ENCODE data around the gene HLA-DRA. TPM values are rescaled to one million over a fixed set of nuclear protein-coding genes. Genes with fewer than 3 reads are reported as not detected.
"Not testable (repeated sequence)": the region's sequence is repeated elsewhere in the genome, so short reads cannot be mapped to it uniquely, and the experiment has no call there.

Gene HLA-DRA
- total RNA-seq, 2 experiments from 2014 or later, result 58.8 to 73.7 TPM

DNA sequence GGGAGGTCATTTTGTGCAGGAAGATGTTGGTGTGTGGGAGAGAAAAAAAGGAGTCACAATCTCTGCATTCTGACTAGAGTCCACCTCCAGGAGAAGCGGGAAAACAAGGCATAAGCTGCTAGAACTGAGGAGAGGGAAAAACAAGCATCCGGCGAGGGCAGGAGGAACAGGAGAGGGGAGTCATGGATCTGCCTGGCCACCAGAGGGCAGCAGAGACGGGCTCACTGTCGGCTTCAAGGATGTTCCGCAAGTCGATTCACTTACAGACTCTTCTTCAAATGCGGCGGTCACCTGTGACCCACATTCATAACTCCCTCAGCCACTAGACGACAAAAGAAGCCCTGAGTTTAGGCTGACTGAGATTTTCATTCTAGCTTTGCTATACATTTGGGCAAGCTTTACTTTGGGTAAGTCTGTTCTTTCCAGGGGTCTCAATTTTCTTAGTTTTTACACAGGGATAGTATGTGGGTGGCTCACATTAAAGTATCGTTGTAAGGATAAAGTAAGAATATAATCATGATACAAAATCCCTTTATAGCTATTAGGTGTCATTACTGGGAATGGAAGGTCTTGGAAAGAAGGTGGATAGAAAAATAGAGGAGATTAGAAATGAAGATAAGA lies 26.1 kb upstream of the HLA-DRA start:
- peaks cover 48% of the 10 kb centered on the region for H3K27me3 Mint-ChIP-seq
- POLR2A ChIA-PET, result no interaction called here
- H3K4me3 Mint-ChIP-seq, result no peak overlapping the region
- H3K27ac Mint-ChIP-seq, result no peak overlapping the region
- no peaks in the 10 kb centered on the region for H3K36me3 Mint-ChIP-seq (ENCODE audit: low read depth)
- peaks cover 6% of the 10 kb centered on the region for H3K4me1 Mint-ChIP-seq
- DNase-seq, result peak; percentile 87
- no peaks in the 10 kb centered on the region for H3K9me3 Mint-ChIP-seq
- CTCF ChIA-PET, result interaction anchor here (0.6 to 3.0 kb wide), 15 partner anchors 11 to 408 kb away, joined by 3 to 10 read pairs (median 3); no protein-coding TSS in a partner anchor

GRCh38 chr6:32415521-32416019 lies 24.1 kb upstream of the HLA-DRA start:
- Mint-ChIP-seq H3K27ac (no peak overlapping the region), H3K36me3 (ENCODE audit: low read depth) (no peaks in the 10 kb centered on the region), H3K27me3 (peaks cover 56% of the 10 kb centered on the region), H3K4me1 (peaks cover 6% of the 10 kb centered on the region), H3K4me3 (no peak overlapping the region), H3K9me3 (no peaks in the 10 kb centered on the region)
- POLR2A ChIA-PET, result no interaction called here
- peak; percentile 81 for DNase-seq
- CTCF ChIA-PET, result interaction anchor here (0.8 to 1.5 kb wide), 4 partner anchors 27 to 422 kb away, joined by 3 to 4 read pairs (median 4); no protein-coding TSS in a partner anchor

- H3K9me3 Mint-ChIP-seq, result no peaks in the 10 kb centered on the region
- ChIA-PET POLR2A (no interaction called here), CTCF (interaction anchor here (1.5 kb wide), 1 partner anchor 370 kb away, joined by 4 read pairs; no protein-coding TSS in a partner anchor)
- H3K36me3 Mint-ChIP-seq (ENCODE audit: low read depth), result no peaks in the 10 kb centered on the region
- no peak overlapping the region for H3K27ac Mint-ChIP-seq
- peaks cover 6% of the 10 kb centered on the region for H3K4me1 Mint-ChIP-seq
- no peak for DNase-seq
- peaks cover 58% of the 10 kb centered on the region for H3K27me3 Mint-ChIP-seq
- no peak overlapping the region for H3K4me3 Mint-ChIP-seq
These were observed 23.7 kb upstream of the HLA-DRA start for GRCh38 chr6:32416036-32416435.

- ChIA-PET CTCF (interaction anchor here (0.5 to 1.3 kb wide), 9 partner anchors 11 to 361 kb away, joined by 3 to 5 read pairs (median 4); no protein-coding TSS in a partner anchor), POLR2A (interaction anchor here (0.6 kb wide), 1 partner anchor 1810 kb away, joined by 3 read pairs; no protein-coding TSS in a partner anchor)
- no peaks in the 10 kb centered on the region for H3K36me3 Mint-ChIP-seq (ENCODE audit: low read depth)
- H3K27me3 Mint-ChIP-seq, result peaks cover 34% of the 10 kb centered on the region
- no peaks in the 10 kb centered on the region for H3K9me3 Mint-ChIP-seq
- no peak for DNase-seq
- H3K4me3 Mint-ChIP-seq, result no peak overlapping the region
- H3K27ac Mint-ChIP-seq, result no peak overlapping the region
- H3K4me1 Mint-ChIP-seq, result no peaks in the 10 kb centered on the region
These were observed 14.9 kb upstream of the HLA-DRA start for GRCh38 chr6:32424589-32425300.

GRCh38 chr6:32426338-32426737 lies 13.3 kb upstream of the HLA-DRA start:
- H3K36me3 Mint-ChIP-seq (ENCODE audit: low read depth), result no peaks in the 10 kb centered on the region
- no peak overlapping the region for H3K4me3 Mint-ChIP-seq
- ChIA-PET CTCF (no interaction called here), POLR2A (no interaction called here)
- no peak overlapping the region for H3K27ac Mint-ChIP-seq
- no peak for DNase-seq
- H3K9me3 Mint-ChIP-seq, result no peaks in the 10 kb centered on the region
- H3K4me1 Mint-ChIP-seq, result no peaks in the 10 kb centered on the region
- H3K27me3 Mint-ChIP-seq, result peaks cover 25% of the 10 kb centered on the region

DNA sequence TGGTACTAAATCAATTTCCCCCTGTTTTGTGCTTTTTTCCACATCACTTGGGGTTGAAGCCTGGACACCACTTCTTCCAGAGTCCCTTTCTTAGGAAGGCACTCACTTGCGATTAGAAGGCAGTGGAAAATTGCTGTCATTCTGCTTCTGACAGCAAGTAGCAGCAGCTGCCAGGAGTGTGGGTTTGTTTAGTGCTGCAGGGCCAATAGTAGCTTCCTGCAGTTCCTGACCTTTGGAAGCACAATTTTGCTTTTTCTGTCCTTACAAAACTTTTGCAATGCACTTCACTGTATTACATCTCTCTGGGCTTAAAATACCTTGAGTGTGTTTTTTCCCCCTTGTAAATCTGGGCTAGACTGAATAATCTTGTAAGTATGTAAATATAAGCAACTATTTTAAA lies 12.5 kb upstream of the HLA-DRA start:
- no peak overlapping the region for H3K27ac Mint-ChIP-seq
- H3K27me3 Mint-ChIP-seq, result peaks cover 18% of the 10 kb centered on the region
- H3K36me3 Mint-ChIP-seq (ENCODE audit: low read depth), result no peaks in the 10 kb centered on the region
- no peak for DNase-seq
- H3K4me1 Mint-ChIP-seq, result no peaks in the 10 kb centered on the region
- POLR2A ChIA-PET, result no interaction called here
- H3K9me3 Mint-ChIP-seq, result no peaks in the 10 kb centered on the region
- H3K4me3 Mint-ChIP-seq, result no peak overlapping the region
- CTCF ChIA-PET, result no interaction called here

GRCh38 chr6:32427934-32428474 lies 11.7 kb upstream of the HLA-DRA start:
- no peak for DNase-seq
- Mint-ChIP-seq H3K27ac (no peak overlapping the region), H3K27me3 (peaks cover 19% of the 10 kb centered on the region), H3K4me1 (no peaks in the 10 kb centered on the region), H3K36me3 (ENCODE audit: low read depth) (no peaks in the 10 kb centered on the region), H3K4me3 (no peak overlapping the region), H3K9me3 (no peaks in the 10 kb centered on the region)
- ChIA-PET CTCF (no interaction called here), POLR2A (no interaction called here)

DNA sequence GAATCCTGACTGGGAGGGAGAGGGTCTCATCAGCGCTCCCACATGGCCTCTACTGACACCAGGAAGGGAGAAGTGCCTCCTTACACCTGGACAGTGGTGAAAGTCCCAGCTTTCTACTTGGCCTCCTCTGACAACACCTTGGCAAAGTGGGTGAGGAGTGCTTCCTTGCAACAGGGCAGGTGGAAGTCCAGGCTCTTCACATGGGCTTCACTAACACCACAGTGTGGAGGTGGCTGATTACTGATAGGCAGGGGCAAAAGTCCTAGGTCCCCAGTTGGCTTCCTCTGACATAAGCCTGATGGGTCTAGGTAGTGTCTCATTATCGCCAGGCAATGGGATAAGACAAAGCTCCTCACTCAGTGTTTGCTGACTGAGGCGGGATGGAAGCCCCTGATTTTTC lies 9.5 kb upstream of the HLA-DRA start:
- POLR2A ChIA-PET, result no interaction called here
- H3K4me1 Mint-ChIP-seq, result no peaks in the 10 kb centered on the region
- CTCF ChIA-PET, result no interaction called here
- H3K9me3 Mint-ChIP-seq, result no peaks in the 10 kb centered on the region
- H3K4me3 Mint-ChIP-seq, result no peak overlapping the region
- H3K36me3 Mint-ChIP-seq (ENCODE audit: low read depth), result no peaks in the 10 kb centered on the region
- no peak overlapping the region for H3K27ac Mint-ChIP-seq
- no peak for DNase-seq
- H3K27me3 Mint-ChIP-seq, result peaks cover 29% of the 10 kb centered on the region

DNA sequence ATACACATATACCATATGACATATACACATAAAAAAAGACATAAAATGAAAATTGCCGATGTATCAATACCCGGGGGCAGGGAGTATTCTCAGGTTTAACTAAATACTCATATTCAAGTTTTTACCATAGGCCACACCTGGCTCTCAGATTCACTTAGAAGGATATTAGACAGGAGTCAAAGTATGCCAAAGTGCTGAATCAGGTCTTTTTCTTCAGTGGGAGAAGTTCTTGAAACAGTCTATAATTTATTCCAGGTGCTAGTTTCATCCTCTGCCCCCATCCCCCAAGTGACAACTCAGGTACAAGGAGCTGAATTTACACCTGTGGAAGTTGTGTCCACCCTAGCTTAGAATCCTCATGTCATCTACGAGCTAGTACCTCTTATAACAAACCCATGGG lies 8.5 kb upstream of the HLA-DRA start:
- H3K4me3 Mint-ChIP-seq, result no peak overlapping the region
- H3K9me3 Mint-ChIP-seq, result no peaks in the 10 kb centered on the region
- peaks cover 29% of the 10 kb centered on the region for H3K27me3 Mint-ChIP-seq
- DNase-seq, result no peak
- no peaks in the 10 kb centered on the region for H3K36me3 Mint-ChIP-seq (ENCODE audit: low read depth)
- ChIA-PET POLR2A (no interaction called here), CTCF (interaction anchor here (0.6 to 0.9 kb wide), 2 partner anchors 16 to 408 kb away, joined by 3 to 5 read pairs; no protein-coding TSS in a partner anchor)
- H3K4me1 Mint-ChIP-seq, result no peaks in the 10 kb centered on the region
- no peak overlapping the region for H3K27ac Mint-ChIP-seq

GRCh38 chr6:32432050-32432450 lies 7.6 kb upstream of the HLA-DRA start:
- no peaks in the 10 kb centered on the region for H3K4me1 Mint-ChIP-seq
- no peak for DNase-seq
- ChIA-PET POLR2A (no interaction called here), CTCF (interaction anchor here (0.6 to 1.3 kb wide), 2 partner anchors 310 to 354 kb away, joined by 3 read pairs; no protein-coding TSS in a partner anchor)
- no peaks in the 10 kb centered on the region for H3K9me3 Mint-ChIP-seq
- H3K4me3 Mint-ChIP-seq, result no peak overlapping the region
- H3K27ac Mint-ChIP-seq, result no peak overlapping the region
- H3K36me3 Mint-ChIP-seq (ENCODE audit: low read depth), result no peaks in the 10 kb centered on the region
- peaks cover 29% of the 10 kb centered on the region for H3K27me3 Mint-ChIP-seq

DNA sequence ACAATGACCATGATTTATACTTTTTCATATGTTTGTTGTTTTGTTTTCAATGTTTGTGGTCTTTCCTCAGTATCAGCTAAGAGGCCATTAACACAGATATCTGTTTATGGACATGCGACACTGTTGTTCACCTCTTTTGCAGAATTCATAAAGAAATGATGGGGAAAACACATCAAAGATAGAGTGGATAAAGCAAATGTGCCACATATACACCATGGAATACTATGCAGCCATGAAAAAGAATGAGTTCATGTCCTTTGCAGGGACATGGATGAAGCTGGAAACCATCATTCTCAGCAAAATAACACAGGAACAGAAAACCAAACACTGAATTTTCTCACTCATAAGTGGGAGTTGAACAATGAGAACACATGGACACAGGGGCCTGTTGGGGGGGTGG lies 5.7 kb upstream of the HLA-DRA start:
- POLR2A ChIA-PET, H3K27ac Mint-ChIP-seq: not testable (repeated sequence)

DNA sequence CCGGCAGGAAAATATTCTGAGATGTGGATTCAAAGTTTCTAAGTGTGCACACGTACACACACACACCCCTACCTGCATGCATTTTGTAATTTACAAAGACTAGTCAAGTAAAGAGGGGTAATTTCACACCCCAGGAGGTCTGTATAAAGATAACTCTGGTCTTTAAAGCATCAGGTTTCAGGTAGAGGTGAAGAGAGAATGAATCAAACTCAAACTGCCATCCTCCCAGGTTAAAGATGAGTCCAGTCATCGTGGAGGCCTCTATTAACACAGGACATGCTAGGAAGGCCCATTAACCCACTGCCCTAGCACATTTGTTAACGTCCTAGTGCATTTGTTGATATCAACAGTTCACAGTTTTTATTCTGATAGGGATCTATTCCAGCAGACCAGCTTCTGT lies 3.5 kb upstream of the HLA-DRA start:
- ChIA-PET CTCF (no interaction called here), POLR2A (no interaction called here)
- Mint-ChIP-seq H3K4me1 (peaks cover 11% of the 10 kb centered on the region), H3K9me3 (no peaks in the 10 kb centered on the region), H3K36me3 (ENCODE audit: low read depth) (no peaks in the 10 kb centered on the region), H3K27ac (no peak overlapping the region), H3K4me3 (no peak overlapping the region), H3K27me3 (peaks cover 28% of the 10 kb centered on the region)
- no peak for DNase-seq

More for the DNA sequence above, 5.7 kb upstream of the HLA-DRA start:
- H3K4me1 Mint-ChIP-seq; H3K4me3 Mint-ChIP-seq; CTCF ChIA-PET; H3K9me3 Mint-ChIP-seq; H3K36me3 Mint-ChIP-seq (ENCODE audit: low read depth); DNase-seq: not testable (repeated sequence)
- H3K27me3 Mint-ChIP-seq, result peaks cover 28% of the 10 kb centered on the region
